ENCODE measurements around the gene HHIP. TPM values are rescaled to one million over a fixed set of nuclear protein-coding genes. Genes with fewer than 3 reads are reported as not detected.
"Not testable (repeated sequence)": the region's sequence is repeated elsewhere in the genome, so short reads cannot be mapped to it uniquely, and the experiment has no call there.

Gene HHIP
- total RNA-seq, 1 donor from 2014 or later: 5.8 TPM

- DNase-seq (ENCODE audit: low spot score): peak; percentile 23
Measured at GRCh38 chr4:144754562-144755410, 108.8 kb downstream of the HHIP start.

GRCh38 chr4:144757969-144758368, 112.0 kb downstream of the HHIP start:
- no peak for DNase-seq (ENCODE audit: low spot score)

- not testable (repeated sequence) for DNase-seq (ENCODE audit: low spot score)
Measured at GRCh38 chr4:144768809-144769208, 122.9 kb downstream of the HHIP start.

- no peak for DNase-seq (ENCODE audit: low spot score)
Measured at GRCh38 chr4:144778364-144778763, 132.4 kb downstream of the HHIP start.

- no peak for DNase-seq (ENCODE audit: low spot score)
Measured at GRCh38 chr4:144782345-144782744, 136.4 kb downstream of the HHIP start.

- DNase-seq (ENCODE audit: low spot score): no peak
Measured at GRCh38 chr4:144785961-144786360, 140.0 kb downstream of the HHIP start.

- peak; percentile 87 for DNase-seq (ENCODE audit: low spot score)
Measured at GRCh38 chr4:144787365-144788258, 141.7 kb downstream of the HHIP start.

- DNase-seq (ENCODE audit: low spot score): no peak
Measured at GRCh38 chr4:144788469-144788868, 142.5 kb downstream of the HHIP start.

- DNase-seq (ENCODE audit: low spot score): not testable (repeated sequence)
Measured at GRCh38 chr4:144791933-144792332, 146.0 kb downstream of the HHIP start.

All from umbilical cord (tissue), 2 donors.